ENCODE data around the gene KIF26B.

The KIF26B gene

GRCh38 chr1:245448975-245449431 is 294.2 kb downstream of the KIF26B start:
- H3K27ac ChIP-seq (ENCODE audit: insufficient read depth, low read depth, low read length, poor library complexity, severe bottlenecking): no peak overlapping the region
- H3K9me3 ChIP-seq (ENCODE audit: control insufficient read depth, low read length): no peaks in the 10 kb centered on the region
- no peaks in the 10 kb centered on the region for H3K27me3 ChIP-seq (ENCODE audit: control insufficient read depth, insufficient read depth, low read length, poor library complexity, severe bottlenecking)
- WGBS, 2 experiments: 91 to 92% methylated on average over 8 of the region's 8 CpGs
- H3K4me3 ChIP-seq (ENCODE audit: insufficient read depth, low read depth, low read length): no peak overlapping the region
- no peaks in the 10 kb centered on the region for H3K36me3 ChIP-seq (ENCODE audit: control insufficient read depth, insufficient read depth, low read length)
- peaks cover 5% of the 10 kb centered on the region for H3K4me1 ChIP-seq (ENCODE audit: control insufficient read depth, insufficient read depth, low read length)

- Histone ChIP-seq H3K4me3 (ENCODE audit: insufficient read depth, low read depth, low read length) (no peak overlapping the region), H3K9me3 (ENCODE audit: control insufficient read depth, low read length) (no peaks in the 10 kb centered on the region), H3K27ac (ENCODE audit: insufficient read depth, low read depth, low read length, poor library complexity, severe bottlenecking) (no peak overlapping the region), H3K4me1 (ENCODE audit: control insufficient read depth, insufficient read depth, low read length) (peaks cover 5% of the 10 kb centered on the region), H3K36me3 (ENCODE audit: control insufficient read depth, insufficient read depth, low read length) (no peaks in the 10 kb centered on the region), H3K27me3 (ENCODE audit: control insufficient read depth, insufficient read depth, low read length, poor library complexity, severe bottlenecking) (no peaks in the 10 kb centered on the region)
- WGBS, 2 experiments: 93 to 96% methylated on average over 3 of the region's 4 CpGs
Measured at GRCh38 chr1:245453541-245453940, 298.8 kb downstream of the KIF26B start.

- Histone ChIP-seq H3K9me3 (ENCODE audit: control insufficient read depth, low read length) (no peaks in the 10 kb centered on the region), H3K4me3 (ENCODE audit: insufficient read depth, low read depth, low read length) (no peak overlapping the region), H3K27me3 (ENCODE audit: control insufficient read depth, insufficient read depth, low read length, poor library complexity, severe bottlenecking) (no peaks in the 10 kb centered on the region), H3K36me3 (ENCODE audit: control insufficient read depth, insufficient read depth, low read length) (no peaks in the 10 kb centered on the region), H3K27ac (ENCODE audit: insufficient read depth, low read depth, low read length, poor library complexity, severe bottlenecking) (no peak overlapping the region), H3K4me1 (ENCODE audit: control insufficient read depth, insufficient read depth, low read length) (peaks cover 4% of the 10 kb centered on the region)
- WGBS, 2 experiments: 89 to 98% methylated on average over 2 of the region's 2 CpGs
Measured at GRCh38 chr1:245454051-245454450, 299.3 kb downstream of the KIF26B start.

GRCh38 chr1:245457562-245457961 is 302.8 kb downstream of the KIF26B start:
- Histone ChIP-seq H3K4me3 (ENCODE audit: insufficient read depth, low read depth, low read length) (no peak overlapping the region), H3K27me3 (ENCODE audit: control insufficient read depth, insufficient read depth, low read length, poor library complexity, severe bottlenecking) (no peaks in the 10 kb centered on the region), H3K27ac (ENCODE audit: insufficient read depth, low read depth, low read length, poor library complexity, severe bottlenecking) (no peak overlapping the region), H3K36me3 (ENCODE audit: control insufficient read depth, insufficient read depth, low read length) (no peaks in the 10 kb centered on the region), H3K9me3 (ENCODE audit: control insufficient read depth, low read length) (no peaks in the 10 kb centered on the region), H3K4me1 (ENCODE audit: control insufficient read depth, insufficient read depth, low read length) (no peaks in the 10 kb centered on the region)
- WGBS, 2 experiments: 100% methylated on average over 1 of the region's 1 CpG

DNA sequence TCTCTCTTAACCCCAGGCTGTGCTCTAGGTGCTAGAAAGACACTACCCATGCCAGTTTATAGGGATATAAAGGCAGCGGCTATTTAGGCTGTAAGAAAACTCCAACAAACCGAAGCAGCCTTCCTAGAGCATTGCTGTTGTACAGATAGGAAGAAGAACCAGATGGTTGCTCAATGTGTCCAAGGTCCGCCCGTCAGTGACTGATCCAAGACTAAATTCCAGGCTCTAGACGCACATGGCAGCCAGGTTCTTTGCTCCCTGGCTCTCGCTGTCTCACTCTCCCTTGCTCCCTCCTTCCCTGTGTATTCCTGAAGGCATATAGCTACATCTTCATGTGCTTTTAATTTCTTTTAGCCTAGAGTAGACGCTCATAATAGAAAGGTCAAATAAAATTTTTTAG is 303.4 kb downstream of the KIF26B start:
- H3K36me3 ChIP-seq (ENCODE audit: control insufficient read depth, insufficient read depth, low read length): no peaks in the 10 kb centered on the region
- H3K27me3 ChIP-seq (ENCODE audit: control insufficient read depth, insufficient read depth, low read length, poor library complexity, severe bottlenecking): no peaks in the 10 kb centered on the region
- no peaks in the 10 kb centered on the region for H3K4me1 ChIP-seq (ENCODE audit: control insufficient read depth, insufficient read depth, low read length)
- H3K4me3 ChIP-seq (ENCODE audit: insufficient read depth, low read depth, low read length): no peak overlapping the region
- no peak overlapping the region for H3K27ac ChIP-seq (ENCODE audit: insufficient read depth, low read depth, low read length, poor library complexity, severe bottlenecking)
- 95 to 96% methylated on average over 6 of the region's 7 CpGs for WGBS, 2 experiments
- no peaks in the 10 kb centered on the region for H3K9me3 ChIP-seq (ENCODE audit: control insufficient read depth, low read length)

DNA sequence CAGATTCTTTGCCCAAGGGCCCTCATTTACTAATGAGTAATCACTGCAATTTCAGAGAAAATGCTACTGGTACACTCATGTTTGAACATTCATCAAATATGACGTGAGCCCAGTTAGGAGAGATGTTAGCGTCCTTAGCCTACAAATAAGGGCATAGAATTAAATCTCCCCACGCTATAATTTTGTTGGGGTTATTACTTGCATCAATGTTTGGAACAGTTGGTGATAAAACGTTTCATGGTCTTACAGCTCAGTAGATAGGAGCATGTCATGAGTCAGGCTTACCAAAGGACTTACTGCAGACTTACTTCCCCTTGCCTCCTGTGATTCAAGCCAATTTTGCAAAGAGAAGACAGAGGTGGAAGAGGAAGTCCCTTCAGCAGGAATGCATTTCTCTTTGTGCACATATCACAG is 304.0 kb downstream of the KIF26B start:
- WGBS, 2 experiments: 91 to 96% methylated on average over 4 of the region's 4 CpGs
- no peaks in the 10 kb centered on the region for H3K9me3 ChIP-seq (ENCODE audit: control insufficient read depth, low read length)

DNA sequence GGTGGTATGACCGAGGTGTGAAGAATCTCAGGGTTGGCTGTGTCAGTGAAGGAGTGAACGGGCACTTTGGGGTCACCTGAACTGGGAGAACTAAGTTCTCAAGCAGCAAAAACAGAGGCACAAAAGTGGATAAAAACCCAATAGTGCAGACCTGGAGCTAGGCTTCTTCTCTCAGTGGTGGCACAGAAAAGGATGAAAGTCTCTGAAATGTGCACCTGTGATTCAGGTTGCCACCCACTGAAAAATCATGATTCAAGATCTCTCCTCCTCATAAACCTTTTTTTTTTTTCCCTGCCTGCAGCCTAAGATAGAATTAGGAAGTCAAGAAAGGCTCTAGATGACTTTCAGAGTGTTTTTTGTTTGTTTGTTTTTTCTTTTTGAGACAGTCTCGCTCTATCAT is 304.8 kb downstream of the KIF26B start:
- WGBS, 2 experiments: 90 to 96% methylated on average over 3 of the region's 3 CpGs
- H3K27ac ChIP-seq (ENCODE audit: insufficient read depth, low read depth, low read length, poor library complexity, severe bottlenecking): no peak overlapping the region

More for the DNA sequence above, 304.0 kb downstream of the KIF26B start:
- Histone ChIP-seq H3K27me3 (ENCODE audit: control insufficient read depth, insufficient read depth, low read length, poor library complexity, severe bottlenecking) (no peaks in the 10 kb centered on the region), H3K4me1 (ENCODE audit: control insufficient read depth, insufficient read depth, low read length) (no peaks in the 10 kb centered on the region), H3K27ac (ENCODE audit: insufficient read depth, low read depth, low read length, poor library complexity, severe bottlenecking) (no peak overlapping the region), H3K4me3 (ENCODE audit: insufficient read depth, low read depth, low read length) (no peak overlapping the region), H3K36me3 (ENCODE audit: control insufficient read depth, insufficient read depth, low read length) (no peaks in the 10 kb centered on the region)

DNA sequence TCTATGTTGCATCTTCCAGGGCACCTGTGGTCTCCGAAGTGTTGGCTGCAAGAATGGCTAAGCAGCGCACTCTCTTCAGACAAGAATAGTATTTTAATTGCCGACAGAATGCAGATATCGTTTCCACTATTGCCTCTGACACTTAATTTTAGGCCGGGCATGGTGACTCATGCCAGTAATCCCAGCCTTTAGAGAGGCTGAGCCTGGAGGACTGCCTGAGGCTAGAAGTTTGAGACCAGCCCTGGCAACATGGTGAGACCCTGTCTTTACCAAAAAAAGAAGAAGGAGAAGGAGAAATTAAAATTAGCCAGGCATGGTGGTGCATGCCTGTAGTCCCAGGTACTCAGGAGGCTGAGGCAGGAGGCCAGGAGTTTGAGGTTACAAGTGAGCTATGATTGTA is 306.9 kb downstream of the KIF26B start:
- H3K27me3 ChIP-seq (ENCODE audit: control insufficient read depth, insufficient read depth, low read length, poor library complexity, severe bottlenecking): no peaks in the 10 kb centered on the region
- WGBS, 2 experiments: 93 to 95% methylated on average over 5 of the region's 5 CpGs
- no peaks in the 10 kb centered on the region for H3K4me1 ChIP-seq (ENCODE audit: control insufficient read depth, insufficient read depth, low read length)
- H3K9me3 ChIP-seq (ENCODE audit: control insufficient read depth, low read length): no peaks in the 10 kb centered on the region
- H3K27ac ChIP-seq (ENCODE audit: insufficient read depth, low read depth, low read length, poor library complexity, severe bottlenecking): no peak overlapping the region
- no peaks in the 10 kb centered on the region for H3K36me3 ChIP-seq (ENCODE audit: control insufficient read depth, insufficient read depth, low read length)
- H3K4me3 ChIP-seq (ENCODE audit: insufficient read depth, low read depth, low read length): no peak overlapping the region

More for the DNA sequence above, 304.8 kb downstream of the KIF26B start:
- H3K4me1 ChIP-seq (ENCODE audit: control insufficient read depth, insufficient read depth, low read length): no peaks in the 10 kb centered on the region
- H3K27me3 ChIP-seq (ENCODE audit: control insufficient read depth, insufficient read depth, low read length, poor library complexity, severe bottlenecking): no peaks in the 10 kb centered on the region
- H3K36me3 ChIP-seq (ENCODE audit: control insufficient read depth, insufficient read depth, low read length): no peaks in the 10 kb centered on the region
- H3K4me3 ChIP-seq (ENCODE audit: insufficient read depth, low read depth, low read length): no peak overlapping the region
- no peaks in the 10 kb centered on the region for H3K9me3 ChIP-seq (ENCODE audit: control insufficient read depth, low read length)

DNA sequence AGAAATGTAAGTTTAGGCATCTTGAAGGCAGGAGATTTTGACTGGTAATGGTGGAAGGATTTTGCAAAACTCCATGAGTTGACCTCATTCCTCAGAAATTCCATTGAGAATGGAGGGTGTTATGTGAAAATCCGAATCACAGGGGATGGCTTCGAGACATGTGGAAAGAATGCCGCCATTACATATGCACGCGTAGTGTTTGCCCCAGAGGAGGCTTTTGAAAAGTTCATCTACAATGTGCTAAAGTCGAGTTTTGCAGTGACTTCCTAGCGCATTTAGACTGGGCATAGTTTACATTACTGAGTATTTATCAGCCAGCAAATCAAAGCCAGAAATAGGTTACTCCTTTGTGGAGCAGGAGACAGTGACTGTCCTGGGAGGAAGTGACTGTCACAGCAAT is 307.4 kb downstream of the KIF26B start:
- no peak overlapping the region for H3K27ac ChIP-seq (ENCODE audit: insufficient read depth, low read depth, low read length, poor library complexity, severe bottlenecking)
- H3K27me3 ChIP-seq (ENCODE audit: control insufficient read depth, insufficient read depth, low read length, poor library complexity, severe bottlenecking): no peaks in the 10 kb centered on the region
- H3K4me1 ChIP-seq (ENCODE audit: control insufficient read depth, insufficient read depth, low read length): no peaks in the 10 kb centered on the region
- H3K4me3 ChIP-seq (ENCODE audit: insufficient read depth, low read depth, low read length): no peak overlapping the region
- H3K9me3 ChIP-seq (ENCODE audit: control insufficient read depth, low read length): no peaks in the 10 kb centered on the region
- H3K36me3 ChIP-seq (ENCODE audit: control insufficient read depth, insufficient read depth, low read length): no peaks in the 10 kb centered on the region
- WGBS, 2 experiments: 65 to 68% methylated on average over 7 of the region's 7 CpGs

DNA sequence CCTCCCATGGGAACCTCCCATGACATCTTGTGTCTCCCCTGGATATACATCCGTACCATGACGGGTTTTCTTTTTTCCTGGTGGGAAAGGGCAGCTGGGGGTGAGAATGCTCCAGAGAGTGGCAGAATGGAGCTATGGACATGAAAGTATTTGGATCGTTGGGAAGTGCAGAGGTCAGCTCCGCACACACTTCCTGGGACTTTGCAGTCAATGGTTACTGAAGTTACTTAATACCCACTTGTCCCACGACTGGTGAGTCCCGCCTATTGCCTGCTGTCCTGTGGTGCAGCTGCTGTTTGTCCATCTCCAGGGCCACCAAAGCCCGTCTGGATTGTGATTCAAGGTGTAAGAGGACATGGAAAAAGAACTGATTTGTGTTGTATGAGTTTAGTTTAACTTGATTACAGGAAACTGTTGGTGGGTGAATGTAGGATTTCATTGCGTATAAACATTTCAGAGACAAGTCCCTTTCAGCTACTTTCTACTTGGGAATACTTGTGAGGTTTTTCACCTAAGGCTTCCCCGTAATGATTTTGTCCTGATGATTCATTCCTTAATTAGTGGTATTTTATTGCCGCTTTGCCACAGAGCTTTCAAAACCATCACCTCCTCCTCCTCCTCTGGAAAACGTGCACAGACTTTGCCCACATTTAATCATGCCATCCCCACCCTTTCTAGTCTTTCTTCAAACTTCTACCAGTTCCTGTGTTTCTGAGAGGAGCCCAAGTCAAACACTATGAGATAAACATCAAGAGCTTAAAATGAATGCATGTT is 308.8 kb downstream of the KIF26B start:
- no peaks in the 10 kb centered on the region for H3K4me1 ChIP-seq (ENCODE audit: control insufficient read depth, insufficient read depth, low read length)
- H3K27ac ChIP-seq (ENCODE audit: insufficient read depth, low read depth, low read length, poor library complexity, severe bottlenecking): no peak overlapping the region
- H3K27me3 ChIP-seq (ENCODE audit: control insufficient read depth, insufficient read depth, low read length, poor library complexity, severe bottlenecking): no peaks in the 10 kb centered on the region
- H3K9me3 ChIP-seq (ENCODE audit: control insufficient read depth, low read length): no peaks in the 10 kb centered on the region
- no peaks in the 10 kb centered on the region for H3K36me3 ChIP-seq (ENCODE audit: control insufficient read depth, insufficient read depth, low read length)
- 91 to 93% methylated on average over 11 of the region's 11 CpGs for WGBS, 2 experiments
- no peak overlapping the region for H3K4me3 ChIP-seq (ENCODE audit: insufficient read depth, low read depth, low read length)
